GM18507 (cell line): ENCODE results near the gene ABHD16A.

Experiments used
- DNase-seq: peaks from one replicate; pipeline ENCODE4 v3.0.0; 2011; ENCODE audit warnings: low read depth; ENCODE audit not compliant: insufficient read length; ENCODE audit errors: extremely low spot score
- FAIRE-seq: peaks from 2 replicates; lab custom pipeline; 2011; peaks lifted over from hg19 to GRCh38; lab: Jason Lieb, UNC

ABHD16A gene

DNA sequence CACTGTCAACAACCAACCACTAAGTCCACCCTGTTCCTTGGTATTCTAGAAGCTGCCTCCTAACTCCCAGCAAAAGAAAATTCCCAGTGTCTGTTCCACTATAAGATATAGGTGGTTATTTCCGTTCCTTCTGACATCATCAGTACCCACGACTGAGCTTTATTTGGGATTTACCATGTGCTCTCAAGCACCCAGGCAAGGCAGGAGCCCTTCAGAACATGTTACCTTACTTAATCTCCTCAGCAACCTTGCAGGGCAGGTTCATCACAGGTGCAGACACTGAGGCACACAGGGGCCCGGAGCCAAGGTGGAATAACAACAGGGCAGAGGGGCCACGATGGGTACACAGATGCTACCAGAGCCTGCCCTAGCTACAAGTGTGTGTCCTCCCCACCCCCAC is 10.8 kb downstream of the ABHD16A start:
- no peak for FAIRE-seq
- DNase-seq = no peak

DNA sequence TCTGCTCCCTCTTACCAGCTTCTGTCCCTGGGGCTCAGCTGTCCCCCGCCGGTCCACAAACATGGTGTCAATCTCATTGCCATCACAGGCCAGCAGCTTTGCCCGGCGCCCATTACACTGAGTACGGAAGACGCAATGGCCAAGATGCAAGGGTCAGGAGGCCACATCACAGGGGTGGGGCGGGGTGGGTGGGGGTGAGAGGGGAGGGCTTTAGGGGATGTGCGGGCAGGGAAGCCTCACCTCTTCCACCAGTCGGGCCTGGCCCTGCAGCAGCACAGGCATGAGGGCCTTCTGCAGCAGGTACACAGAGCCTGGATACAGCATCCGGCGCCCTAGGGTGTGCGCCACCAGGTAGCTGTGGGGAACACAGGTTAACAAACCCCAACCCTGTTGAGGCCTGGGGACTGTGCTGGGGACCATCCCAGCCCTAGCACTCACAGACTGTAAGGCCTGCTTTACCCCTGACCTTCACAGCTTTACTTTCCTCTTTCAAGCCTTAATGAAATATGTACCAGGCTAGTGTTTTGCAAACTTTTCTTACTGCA is 11.5 kb downstream of the ABHD16A start:
- DNase-seq = no peak
- no peak for FAIRE-seq

DNA sequence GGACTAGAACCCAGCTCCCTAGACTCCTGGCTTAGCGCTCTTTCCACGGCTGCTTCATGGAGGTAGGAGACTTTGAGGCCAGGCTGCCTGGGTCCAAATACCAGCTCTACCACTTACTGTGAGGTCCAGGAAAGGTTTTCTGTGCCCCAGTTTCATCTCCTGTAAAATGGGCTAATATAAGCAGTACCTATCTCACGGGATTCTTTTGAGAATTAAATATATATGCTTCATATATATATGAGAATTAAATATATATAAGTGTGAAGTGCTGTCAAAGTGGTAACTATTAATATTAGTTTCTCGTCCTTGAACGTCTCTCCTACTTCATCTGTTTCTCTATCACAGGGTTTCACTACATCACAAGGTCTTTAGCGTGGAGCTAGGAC is 12.1 kb downstream of the ABHD16A start:
- no peak for FAIRE-seq
- DNase-seq = no peak

DNA sequence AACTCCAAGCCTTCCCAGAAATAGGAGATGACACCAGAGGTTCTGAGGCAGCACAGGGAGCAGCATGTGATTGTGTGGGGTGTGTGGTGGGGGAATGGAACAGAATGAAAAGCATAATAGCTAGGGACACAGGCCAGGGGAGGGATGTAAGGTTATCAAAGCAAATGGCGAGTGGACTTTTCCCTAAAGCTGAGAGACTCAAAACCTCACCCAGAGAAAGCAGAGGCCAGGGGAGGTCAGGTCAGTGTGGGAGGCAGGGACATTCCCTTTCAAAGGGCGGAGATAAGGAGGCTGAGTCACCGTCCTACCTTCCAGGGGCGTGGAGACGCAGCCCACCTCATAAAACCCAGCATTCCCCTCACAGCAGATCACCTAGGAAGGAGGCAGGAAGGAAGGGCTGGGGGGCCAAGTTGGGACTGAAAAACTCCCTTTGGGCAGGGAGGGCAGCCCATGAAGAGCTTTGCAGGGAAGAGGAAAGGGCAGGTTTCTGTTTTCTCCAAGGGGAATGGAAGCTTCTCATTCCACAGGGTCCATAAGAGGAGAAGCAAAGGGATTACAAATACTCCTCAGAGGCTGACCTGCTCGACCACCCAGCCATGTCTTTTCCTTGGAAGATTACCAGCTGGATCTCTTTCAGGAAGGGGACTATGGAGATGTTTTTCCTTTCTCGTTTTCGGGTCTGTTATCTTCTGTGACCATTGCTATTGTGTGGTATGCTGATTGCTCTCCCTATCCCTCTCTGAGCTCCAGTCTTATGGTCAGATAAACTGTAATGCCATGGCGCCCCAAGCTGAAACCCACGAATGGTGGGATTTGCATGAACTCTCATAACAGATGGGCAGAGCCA is 12.7 kb downstream of the ABHD16A start:
- no peak for FAIRE-seq
- no peak for DNase-seq

DNA sequence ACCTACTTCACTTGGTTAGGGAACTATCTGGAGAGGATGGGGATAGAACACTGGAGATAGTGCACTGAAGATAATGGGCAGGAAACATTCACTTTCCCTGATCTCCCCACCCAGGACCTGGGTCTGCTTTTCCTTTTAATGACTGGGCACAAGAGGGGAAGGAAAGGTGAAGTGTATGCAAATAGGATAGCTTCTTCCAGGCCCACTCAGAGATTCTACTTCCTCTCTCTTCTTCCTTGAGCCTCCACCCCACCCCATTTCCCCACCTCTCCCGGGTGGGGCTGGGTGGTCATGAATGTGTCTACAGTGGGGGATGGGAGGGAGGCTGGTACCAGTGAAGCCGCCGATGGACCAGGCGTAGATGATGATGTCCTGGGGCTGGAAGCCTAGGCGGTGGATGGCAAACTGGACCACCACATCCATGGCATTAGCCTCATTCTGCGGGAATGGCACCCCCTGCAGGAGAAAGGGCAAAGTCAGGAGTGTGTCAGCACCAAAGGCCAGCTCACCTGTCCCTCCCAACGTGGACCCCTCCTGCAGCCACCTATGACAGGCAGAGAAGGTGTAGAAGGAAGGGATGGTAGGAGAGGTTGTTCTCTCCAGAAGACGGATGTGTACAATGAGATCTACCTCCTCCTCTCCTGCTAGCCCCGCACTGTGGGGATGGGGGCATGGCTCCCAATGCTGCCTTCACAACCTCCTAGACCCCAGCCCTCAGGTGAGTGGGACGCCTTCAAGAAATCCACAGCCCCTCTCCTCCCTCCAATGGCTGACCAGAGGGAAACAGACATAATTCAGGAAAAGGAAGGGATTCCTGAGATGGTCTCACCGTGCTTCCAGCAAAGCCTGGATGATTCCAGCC is 13.6 kb downstream of the ABHD16A start:
- DNase-seq (no peak), FAIRE-seq (no peak)

DNA sequence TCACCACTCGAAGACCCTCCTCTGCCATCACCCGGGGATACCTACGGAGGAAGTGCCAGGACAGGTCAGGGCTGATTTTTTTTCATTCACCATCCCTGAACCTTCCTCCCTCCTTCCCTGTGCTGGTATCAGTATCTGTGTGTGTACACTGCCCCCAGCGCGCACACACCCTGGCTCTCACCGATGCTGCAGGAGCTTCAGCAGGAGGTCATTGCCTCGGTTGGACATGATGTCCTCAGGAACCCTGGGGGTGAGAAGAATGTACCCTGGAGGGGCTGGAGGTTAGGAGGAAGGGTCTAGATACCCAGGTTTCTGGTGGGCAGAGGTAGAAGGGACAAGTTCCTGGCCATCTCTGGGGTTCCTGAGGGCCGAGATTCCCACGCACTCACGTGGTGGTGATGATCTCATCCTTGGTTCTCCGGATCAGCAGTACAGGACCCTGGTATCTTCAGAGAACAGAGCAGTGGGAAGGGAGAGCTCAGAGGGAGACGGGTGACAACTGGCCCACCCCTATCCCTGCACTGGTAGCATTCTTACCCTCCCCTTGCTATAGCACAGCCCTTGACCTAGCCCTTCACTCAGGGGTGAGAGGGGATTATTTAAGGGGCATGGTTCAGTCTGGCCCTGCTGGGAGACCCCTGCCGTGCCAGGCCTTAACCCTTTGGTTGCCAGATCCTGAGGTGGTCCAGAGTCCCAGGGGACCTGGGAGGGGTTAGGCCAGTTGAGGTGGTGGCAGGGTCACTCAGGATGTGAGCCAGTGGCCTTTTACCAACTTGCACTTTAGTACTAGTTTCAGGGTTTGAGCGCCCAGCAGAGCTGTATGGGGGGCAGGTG is 15.0 kb downstream of the ABHD16A start:
- FAIRE-seq (no peak), DNase-seq (no peak)

DNA sequence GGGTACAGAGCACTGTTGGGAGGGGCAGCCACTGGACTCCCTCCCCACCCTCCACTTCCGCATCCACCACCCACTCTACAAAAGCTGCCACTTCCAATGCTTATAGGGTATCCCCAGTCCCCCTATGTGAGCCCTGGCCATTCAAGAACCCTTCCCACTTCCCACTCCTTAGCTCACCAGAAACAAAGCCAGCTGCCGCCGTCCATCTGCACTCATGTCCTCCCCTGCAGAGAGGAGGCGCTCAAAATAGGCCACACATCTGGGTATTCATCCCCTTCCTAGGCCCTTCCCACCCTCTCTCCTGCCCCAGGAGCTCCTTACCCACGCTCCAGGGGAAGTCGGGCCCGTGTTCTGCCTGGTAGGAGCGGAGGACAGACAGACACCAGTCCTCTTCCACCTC is 15.8 kb downstream of the ABHD16A start:
- no peak for DNase-seq
- no peak for FAIRE-seq

DNA sequence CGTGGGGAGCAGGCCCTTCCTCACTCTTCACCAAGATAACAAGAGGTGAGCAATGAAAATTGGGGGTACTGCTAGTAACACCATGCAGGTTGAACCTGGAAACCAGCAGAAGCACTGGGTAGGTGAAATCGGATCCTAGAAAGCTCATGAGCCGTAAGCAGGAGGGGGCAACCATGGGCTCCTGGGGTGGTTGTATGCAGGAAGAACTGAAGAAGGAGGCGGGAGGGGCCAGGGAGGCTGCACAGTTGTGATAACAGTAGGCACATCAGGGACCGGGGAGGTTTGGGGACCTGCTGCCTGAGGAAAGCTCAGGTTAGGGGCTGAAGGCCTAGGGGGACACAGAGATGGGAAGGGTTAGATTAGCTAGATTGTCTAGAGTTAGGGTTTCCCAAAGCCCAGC is 16.6 kb downstream of the ABHD16A start:
- FAIRE-seq (no peak), DNase-seq (no peak)

DNA sequence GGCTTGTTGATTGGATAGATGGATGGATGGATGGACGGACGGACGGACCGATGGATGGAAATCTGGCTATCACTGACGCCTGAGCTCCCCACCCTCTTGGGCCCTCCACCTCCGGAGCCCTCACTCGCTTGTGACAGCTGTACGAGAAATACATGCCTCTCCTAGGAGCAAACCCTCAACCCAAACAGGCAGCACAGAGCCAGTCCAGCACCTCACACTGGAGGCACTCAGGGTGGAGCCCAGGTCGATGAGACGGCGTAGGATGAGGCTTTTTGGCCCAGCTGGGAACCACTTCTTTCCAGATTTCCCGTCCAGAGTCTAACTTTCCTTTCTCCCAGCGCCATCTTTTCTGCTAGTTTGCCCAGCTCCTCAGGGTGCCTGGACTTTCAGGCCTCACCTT is 19.5 kb downstream of the ABHD16A start:
- DNase-seq = no peak
- FAIRE-seq = no peak

DNA sequence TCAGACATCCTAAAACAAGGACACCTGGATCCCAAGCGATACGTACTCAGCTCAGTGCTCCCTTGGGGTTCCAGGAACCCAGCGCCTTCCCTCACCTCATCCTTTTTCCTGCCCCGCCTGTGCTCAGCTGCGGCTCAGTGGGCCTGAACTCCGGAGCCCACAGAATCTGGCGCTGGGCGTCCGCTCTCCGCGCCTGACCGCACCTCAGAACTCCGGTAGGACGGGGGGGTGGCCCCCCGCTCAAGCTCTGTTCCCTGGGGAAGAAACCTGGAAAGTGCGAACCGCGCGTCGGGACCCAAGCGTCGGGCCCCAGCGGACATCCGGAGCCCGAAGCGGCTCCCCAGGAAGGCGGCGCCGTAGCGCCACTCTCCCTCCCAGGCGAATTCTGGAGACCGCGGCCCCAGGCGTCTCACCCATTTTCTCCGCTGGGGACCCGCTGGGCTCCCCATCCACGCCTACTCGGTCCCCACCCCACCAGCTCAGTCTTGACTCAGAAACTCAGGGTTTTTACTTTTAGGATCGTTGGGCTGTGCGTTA is 21.9 kb downstream of the ABHD16A start:
- DNase-seq (no peak), FAIRE-seq (peak; percentile 50)

DNA sequence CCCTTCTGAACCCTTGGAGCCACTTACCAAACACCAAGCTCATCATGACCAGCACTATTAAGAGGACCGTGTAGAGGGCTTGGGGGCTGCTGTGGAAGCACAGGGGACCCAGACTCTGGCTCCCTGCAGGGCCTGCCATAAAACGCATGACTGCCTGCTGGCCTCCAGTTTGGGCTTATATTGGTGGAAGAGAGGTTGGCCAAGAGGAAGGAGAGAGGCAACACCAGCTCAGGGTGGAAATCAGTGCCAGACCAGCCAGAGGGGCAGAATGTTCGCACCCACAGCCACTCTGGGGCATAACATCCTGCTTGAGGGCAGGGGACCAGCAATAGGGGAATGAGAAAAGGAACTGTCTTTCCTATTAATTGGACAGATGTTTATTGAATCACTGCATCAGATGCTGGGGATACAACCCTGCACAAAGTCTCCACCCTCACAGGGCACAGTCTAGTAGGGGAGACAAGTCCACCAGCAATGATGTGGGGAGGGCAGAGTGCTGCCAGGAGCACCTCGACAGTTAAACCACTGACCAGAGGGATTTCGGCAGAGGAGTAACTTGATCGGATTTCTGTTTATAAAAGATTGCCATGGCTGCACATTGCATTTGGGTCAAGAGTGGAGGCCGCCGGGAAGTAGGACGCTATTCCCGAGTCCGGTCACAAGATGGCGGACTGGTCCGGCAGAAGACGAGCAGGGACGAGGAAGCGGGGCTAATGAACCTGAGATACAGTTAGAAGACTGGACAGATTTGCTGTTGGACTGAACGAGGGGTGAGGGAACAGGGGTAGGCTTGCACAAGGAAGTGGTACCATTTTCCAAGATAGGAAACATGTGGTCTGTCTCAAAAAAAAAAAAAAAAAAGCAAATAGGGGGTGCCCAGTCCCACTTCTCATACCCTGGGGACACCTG is 22.6 kb downstream of the ABHD16A start, which contains the start of gene LY6G5C:
TSS of gene LY6G5C (minus strand) at position 842 of the 909 bp plus-strand sequence. CDS start at position 148, 694 bp downstream.
- DNase-seq (peak; percentile 60), FAIRE-seq (peak; percentile 87)

DNA sequence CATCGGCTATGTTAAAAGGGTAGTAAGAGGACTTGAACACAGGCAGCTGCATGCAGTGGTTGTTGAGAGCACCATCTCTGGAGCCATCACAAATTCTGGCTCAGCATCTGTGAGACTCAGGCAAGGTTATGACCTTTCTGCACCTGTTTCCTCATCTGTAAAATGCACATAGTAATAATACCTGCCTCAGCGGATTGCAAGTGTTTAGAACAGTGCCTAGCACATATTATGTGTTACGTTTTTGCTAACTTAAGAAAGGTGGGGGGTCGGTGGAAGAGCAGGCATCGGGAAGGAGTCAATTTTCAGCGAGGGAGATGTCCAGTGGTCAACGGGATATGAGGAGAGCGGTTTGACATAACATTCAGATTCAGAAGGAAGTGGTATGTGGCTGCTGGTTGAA is 25.2 kb downstream of the ABHD16A start:
- FAIRE-seq (no peak), DNase-seq (no peak)

DNA sequence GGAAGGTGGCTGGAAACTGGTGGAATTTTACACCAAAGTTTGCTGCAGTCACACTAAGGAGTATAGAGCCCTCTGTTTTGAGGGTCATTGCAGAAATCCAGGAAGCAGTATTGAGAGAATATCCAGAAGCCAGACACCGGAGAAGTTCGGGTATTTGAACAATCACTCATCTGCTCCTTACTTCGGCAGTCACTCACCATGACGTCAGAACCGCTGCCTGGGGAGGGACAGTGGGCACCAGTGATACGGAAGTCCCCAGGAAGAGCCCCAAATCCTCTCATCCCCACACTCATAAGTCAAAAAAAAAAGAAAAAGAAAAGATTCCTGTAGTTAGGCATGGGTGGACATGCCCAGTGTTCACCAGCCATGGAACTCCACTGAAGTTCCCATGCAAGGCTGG is 26.2 kb downstream of the ABHD16A start:
- no peak for DNase-seq
- no peak for FAIRE-seq

DNA sequence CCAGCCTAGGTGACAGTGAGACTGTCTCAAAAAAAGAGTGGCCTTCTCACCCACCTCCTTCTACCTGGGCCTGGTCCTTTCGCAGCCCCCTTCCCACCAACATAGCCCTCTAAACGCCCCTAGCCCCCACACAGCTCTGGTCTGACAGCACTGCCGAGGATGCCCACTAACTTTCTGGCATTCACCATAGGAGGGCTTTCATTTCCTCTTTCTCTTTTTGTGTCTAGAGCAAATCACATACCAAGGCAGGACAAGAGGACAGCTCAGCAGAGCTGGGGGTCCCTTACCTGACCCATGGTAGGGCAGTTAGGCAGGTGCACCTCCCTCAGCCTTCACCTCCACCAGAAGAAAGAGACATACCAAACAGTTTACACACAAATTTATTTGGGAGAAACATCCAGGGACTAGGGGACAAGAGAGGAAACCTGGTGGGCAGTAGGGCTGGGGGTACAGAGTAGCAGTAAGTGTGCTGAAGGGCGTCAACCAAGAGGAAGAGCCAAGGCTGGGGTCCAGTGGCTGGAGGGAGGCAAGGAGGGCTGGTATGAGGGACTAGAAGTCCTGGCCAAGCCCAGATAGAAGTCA is 26.7 kb downstream of the ABHD16A start:
- DNase-seq = no peak
- no peak for FAIRE-seq

DNA sequence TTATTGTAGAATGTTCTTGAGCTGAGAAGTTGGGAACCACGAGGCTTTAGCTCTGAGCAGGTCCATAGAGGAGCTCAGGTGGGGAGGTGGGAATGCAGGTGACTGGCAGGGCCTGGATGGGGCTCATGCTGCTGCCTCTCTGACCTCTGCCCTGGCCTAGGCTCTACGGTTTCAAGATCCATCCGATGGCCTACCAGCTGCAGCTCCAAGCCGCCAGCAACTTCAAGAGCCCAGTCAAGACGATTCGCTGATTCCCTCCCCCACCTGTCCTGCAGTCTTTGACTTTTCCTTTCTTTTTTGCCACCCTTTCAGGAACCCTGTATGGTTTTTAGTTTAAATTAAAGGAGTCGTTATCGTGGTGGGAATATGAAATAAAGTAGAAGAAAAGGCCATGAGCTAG is 33.4 kb downstream of the ABHD16A start, which contains the start of gene LY6G5B:
TSS of gene LY6G5B (plus strand) at position 301 of the 400 bp plus-strand sequence. CDS start 975 bp downstream, outside the sequence.
- DNase-seq (no peak), FAIRE-seq (no peak)

DNA sequence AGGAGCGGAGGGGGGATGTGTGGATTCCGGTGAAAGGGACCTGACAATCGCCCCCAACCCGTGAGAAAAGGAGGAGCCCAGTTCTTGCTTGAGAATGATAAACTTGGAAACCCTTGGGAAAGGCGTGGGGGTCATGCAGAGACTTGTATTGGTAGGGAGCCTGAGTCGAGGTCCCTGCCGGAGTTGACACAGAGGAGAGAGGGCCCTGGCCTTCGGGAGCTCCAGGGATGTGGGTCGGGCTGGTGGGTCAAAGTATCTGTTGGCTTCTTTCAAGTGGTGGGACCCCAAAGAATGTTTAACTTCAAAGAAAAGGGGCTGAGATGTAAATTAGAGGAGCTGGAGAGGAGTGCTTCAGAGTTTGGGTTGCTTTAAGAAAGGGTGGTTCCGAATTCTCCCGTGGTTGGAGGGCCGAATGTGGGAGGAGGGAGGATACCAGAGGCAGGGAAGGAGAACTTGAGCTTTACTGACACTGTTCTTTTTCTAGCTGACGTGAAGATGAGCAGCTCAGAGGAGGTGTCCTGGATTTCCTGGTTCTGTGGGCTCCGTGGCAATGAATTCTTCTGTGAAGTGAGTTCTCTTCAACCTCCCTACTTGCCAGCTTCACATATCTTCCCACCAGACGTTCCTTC is 36.7 kb downstream of the ABHD16A start:
- FAIRE-seq (no peak), DNase-seq (no peak)
